NCI-H748 (cell line): Measurements from ENCODE around the gene KCND2.
"Not testable (repeated sequence)": the region's sequence is repeated elsewhere in the genome, so short reads cannot be mapped to it uniquely, and the experiment has no call there.

Experiments used
- DNase-seq: peaks from one replicate; lab custom pipeline; 2025; ENCODE audit not compliant: unreplicated experiment; lab: John Stamatoyannopoulos, UW

The KCND2 gene

GRCh38 chr7:120735791-120736190 is 462.8 kb downstream of the KCND2 start:
- no peak for DNase-seq

DNA sequence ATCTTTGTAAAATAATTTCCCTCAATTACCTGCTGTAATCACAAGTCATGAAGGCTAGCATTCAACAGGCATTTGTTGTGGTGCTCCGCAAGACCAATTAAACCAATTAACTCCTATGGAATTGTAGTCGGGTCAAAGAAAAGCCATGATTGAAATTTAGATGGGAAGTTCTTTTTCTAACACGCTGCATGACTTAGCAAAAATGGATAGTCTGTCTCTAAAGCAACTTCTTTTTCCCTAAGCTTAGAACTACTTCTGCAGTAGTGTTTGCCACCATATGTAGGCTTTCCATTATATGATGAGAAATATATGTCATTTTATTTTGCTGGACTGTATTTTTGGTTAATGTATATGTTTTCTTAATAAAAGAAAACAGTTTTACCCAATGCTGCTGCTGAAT is 465.8 kb downstream of the KCND2 start:
- peak; percentile 43 for DNase-seq

DNA sequence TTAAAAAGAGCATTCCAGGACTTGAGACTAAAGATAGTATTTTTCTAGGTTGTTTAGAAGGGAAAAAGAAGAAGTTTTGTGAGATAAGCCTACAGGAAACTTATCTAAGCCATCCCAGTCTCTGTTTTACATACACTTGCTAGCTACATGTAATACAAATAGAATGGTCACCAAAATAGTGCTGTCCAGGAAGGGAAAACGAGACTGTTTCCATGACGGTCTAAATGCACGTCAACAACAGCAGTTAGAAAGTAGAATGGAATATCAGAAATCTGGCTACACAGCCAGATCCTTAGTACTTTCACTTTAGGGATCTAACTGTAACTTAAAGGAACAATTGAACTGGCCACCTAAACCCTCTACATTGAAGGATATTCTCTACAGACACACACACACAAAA is 467.4 kb downstream of the KCND2 start:
- peak; percentile 76 for DNase-seq

GRCh38 chr7:120741371-120742042 is 468.5 kb downstream of the KCND2 start:
- DNase-seq = peak; percentile 79

- peak; percentile 93 for DNase-seq
Measured at GRCh38 chr7:120742372-120742771, 469.4 kb downstream of the KCND2 start.

DNA sequence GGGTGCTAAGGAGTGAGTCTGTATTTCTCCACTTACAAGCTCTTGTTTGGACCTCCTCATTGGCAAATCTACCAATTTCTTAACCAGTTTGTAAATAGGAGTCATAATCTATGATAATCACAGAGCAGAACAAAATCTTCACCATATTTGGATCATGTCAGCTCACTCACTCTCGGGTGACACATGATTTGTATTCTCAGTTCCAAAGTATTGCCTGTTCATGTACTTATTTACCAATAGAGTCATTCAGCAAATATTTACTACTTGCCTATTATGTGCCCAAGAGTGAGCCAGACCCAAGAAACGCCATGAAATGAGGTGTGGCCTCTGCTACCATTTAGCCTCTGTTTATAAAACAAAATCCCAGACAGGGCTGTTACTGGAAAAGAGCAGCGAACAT is 470.2 kb downstream of the KCND2 start:
- peak; percentile 59 for DNase-seq

- no peak for DNase-seq
Measured at GRCh38 chr7:120760050-120760449, 487.1 kb downstream of the KCND2 start.

- DNase-seq = no peak
Measured at GRCh38 chr7:120760851-120761250, 487.9 kb downstream of the KCND2 start.

DNA sequence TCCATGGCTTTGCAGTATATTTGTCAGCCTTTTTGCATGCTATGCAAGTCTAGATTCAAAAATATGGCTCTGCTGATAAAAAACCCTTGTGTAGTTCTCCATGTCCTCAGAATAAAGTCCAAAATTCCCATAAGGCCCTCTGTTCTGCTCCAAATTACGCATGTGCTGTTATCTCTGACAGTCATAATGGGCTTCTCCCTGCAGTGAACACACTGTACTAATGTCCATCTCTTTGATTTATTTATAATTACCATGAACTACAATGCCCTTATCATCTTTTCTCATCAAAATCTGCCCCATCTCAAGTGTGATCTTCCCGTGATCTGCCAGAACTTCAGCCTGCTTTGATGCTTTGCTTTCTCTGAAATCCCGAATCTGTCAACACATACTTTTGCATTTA is 497.2 kb downstream of the KCND2 start:
- DNase-seq = no peak

DNA sequence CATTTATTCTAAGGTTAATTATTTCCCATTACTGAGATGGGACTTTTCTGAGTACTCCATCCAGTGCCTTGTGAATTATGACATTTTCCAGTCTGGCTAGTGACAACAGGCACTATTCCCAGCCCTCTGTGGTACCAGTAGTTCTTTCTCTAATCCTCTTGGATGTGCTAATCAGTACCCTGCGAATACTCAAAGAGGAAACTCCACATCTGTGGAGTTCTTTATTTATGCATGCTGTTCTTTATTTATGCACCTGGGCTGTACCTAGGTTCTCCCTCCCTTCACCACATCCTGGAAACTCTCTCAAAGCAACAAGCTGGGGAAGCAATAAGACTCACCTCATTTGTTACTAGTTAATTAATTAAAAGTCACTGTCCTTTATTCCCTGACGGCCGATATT is 501.5 kb downstream of the KCND2 start:
- DNase-seq = no peak

GRCh38 chr7:120775755-120776154 is 502.8 kb downstream of the KCND2 start:
- no peak for DNase-seq

DNA sequence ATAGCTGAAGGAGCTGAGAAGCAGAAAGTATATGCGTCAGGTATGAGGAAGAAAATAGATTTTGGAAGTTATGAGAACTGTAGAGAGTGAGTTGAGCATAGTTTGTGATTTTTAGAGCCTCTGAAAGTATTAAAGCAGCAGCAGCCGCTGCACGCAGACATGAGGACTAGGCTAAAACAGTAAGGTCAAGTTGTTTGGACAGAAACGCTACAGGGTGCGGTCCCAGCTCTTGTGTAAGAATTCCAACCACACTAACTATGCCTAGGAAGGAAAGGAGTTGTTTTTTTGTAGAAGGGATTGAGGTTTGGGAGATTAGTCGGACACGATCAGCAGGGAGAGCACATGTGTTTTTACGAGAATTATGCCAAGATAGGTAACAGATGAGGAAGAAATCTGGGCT is 506.1 kb downstream of the KCND2 start:
- DNase-seq = not testable (repeated sequence)

DNA sequence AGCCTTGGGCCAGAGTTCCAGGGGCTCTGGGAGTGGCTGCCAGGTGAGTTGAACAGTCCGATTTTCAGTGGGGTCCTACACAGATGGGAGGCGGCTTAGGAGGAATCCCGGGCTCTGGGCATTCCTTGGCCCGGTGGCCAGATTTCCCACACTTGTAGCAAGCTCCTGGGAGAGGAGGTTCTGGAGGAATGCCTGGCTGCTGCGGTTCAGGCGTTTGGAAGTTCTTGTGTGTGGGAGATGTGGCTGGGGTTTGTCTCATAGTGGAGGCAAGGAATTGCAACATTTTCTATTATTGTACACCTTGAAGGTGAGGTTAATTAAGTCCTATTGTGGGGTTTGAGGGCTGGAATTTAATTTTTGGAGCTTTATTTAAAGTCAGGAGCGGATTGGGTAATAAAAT is 507.5 kb downstream of the KCND2 start:
- not testable (repeated sequence) for DNase-seq

DNA sequence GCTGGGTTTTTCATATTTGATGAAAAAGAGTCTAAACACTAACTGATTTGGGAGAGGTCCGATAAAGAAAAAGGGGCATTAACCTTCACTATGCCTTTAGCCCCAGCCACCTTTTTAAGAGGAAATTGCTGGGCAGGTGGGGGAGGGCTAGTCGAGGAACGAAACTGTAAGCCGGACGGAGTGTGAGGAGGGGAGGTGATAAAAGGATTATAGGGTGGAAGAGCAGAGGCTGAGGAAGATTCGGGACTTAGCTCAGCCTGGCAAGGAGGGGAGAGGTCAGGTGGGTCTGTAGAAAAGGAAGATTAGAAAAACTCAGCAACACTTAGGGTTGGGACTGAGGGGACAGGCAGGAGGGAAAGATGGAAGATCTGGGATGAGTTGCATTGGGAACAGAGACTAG is 508.0 kb downstream of the KCND2 start:
- DNase-seq = no peak

DNA sequence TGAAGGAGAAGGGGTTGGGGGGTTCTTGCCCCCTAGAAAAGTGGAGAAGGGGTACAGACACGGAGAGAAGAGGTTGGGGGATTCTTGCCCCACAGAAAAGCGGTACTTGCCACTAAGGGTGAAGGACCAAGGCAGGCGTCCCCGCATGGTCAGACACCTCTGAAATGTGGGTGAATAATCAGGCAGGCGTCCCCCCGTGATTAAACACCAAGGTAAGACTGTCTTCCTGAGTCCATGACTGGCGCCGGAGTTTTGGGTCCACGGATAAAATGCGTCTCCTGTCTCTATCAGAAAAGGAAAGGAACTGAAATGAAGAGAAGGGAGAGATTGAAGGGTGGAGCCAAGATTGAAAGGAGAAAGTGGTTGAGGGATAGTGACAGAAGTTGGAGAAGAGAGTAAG is 508.9 kb downstream of the KCND2 start:
- DNase-seq = not testable (repeated sequence)

GRCh38 chr7:120783273-120783672 is 510.3 kb downstream of the KCND2 start:
- no peak for DNase-seq

GRCh38 chr7:120783721-120784120 is 510.7 kb downstream of the KCND2 start:
- no peak for DNase-seq

- no peak for DNase-seq
Measured at GRCh38 chr7:120785095-120785494, 512.1 kb downstream of the KCND2 start.

- peak; percentile 81 for DNase-seq
Measured at GRCh38 chr7:120792091-120792860, 519.3 kb downstream of the KCND2 start.

- no peak for DNase-seq
Measured at GRCh38 chr7:120792861-120793130, 519.8 kb downstream of the KCND2 start.

- no peak for DNase-seq
Measured at GRCh38 chr7:120793213-120793936, 520.4 kb downstream of the KCND2 start.

DNA sequence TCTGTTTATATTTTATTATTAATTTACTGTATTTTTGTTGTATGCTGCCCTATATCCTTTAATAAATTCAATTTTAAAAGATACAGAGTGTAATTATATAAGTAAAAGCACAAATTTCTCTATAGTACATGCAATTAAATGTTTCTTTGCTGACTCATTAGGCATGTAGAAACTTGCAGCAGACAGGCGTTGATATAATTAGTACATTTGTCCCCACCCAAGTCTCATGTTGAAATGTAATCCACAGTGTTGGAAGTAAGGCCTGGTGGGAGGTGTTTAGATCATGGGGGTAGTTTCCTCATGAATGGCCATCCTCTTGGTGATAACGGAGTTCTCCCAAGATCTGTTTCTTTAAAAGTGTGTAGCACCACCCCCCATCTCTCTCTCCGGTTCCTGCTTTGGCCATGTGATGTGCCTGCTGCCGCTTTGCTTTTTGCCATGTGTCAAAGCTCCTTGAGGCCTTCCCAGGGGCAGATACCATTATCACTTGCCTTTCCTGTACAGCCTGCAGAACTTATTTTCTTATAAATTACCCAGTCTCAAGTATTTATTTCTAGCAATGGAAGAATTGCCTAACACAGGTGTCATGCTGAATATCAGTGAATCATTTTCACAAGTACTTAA is 521.2 kb downstream of the KCND2 start:
- DNase-seq = peak; percentile 42
